Measurements from ENCODE around the gene CAPN7.

GRCh38 chr3:15261274-15261673 is 55.2 kb downstream of the CAPN7 start:
- TF ChIP-seq POLR2A (IDR thresholded peaks at IDR 0.05) (no peak), CTCF (IDR thresholded peaks at IDR 0.05 in 4 of 5, conservative IDR thresholded peaks at IDR 0.05 in 1 of 5) (no peak)
